NCI-H2029 treated with DMSO at 0.1 percent for 48 hours (cell line): ENCODE results near the gene MGLL.

Experiments
- DNase-seq: peaks from one replicate; lab custom pipeline; 2025; lab: John Stamatoyannopoulos, UW

MGLL gene

GRCh38 chr3:127812151-127812550 lies 10.2 kb downstream of the MGLL start:
- DNase-seq: no peak

GRCh38 chr3:127811717-127812116 lies 10.6 kb downstream of the MGLL start:
- no peak for DNase-seq

DNA sequence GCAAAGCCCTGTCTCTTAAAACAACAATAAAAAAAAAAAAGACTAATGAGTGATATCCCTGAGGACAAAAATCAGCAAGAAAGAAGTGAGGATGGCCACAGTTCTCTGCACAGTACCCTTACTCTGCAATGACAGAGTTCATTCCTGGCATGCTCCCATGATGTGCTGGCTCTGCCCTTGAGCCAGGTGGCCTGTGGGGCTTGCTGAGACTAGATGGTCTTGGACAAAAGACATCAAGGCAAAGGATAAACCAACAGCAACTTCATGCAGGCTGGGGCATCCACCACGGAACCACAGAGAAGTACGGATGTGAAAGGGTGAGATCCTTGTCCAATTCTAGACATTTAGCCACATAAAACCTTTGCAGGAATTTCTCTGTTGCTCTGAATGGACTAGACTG lies 12.7 kb downstream of the MGLL start:
- DNase-seq: no peak

DNA sequence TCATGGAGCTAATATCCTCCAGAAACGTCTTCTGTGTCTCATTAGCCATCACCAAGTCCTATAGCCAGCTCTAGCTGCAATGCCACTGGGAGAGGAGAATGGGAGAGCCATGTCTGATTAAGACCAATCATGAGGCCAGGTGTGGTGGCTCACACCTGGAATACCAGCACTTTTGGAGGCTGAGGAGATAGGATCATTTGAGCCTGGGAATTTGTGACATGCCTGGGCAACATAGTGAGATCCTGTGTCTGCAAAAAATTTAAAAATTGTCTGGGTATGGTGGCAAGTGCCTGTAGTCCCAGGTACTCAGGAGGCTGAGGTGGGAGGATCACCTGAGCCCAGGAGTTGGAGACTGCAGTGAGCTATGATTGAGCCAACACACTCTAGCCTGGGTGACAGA lies 13.1 kb downstream of the MGLL start:
- no peak for DNase-seq

GRCh38 chr3:127808197-127808596 lies 14.1 kb downstream of the MGLL start:
- no peak for DNase-seq

GRCh38 chr3:127805026-127805753 lies 17.1 kb downstream of the MGLL start:
- DNase-seq: no peak

DNA sequence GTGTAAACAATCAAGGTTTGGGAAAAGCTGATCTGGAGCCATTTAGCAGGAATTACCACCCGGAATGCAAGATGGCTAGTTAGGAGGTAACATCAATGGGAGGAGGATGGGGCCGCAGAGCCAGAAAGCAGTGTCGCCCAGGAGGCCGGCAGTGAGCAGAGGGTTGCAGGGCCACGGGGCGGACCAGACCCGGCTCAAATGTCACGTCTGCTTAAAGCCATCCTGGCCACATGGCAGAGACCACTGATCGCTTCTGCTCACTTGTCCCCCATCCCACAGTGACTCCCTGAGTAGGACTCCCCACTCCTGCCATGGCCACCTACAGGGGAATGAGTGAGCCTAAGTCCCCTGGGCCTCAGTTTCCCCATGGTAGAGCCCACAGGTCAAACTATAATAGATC lies 18.2 kb downstream of the MGLL start:
- no peak for DNase-seq

GRCh38 chr3:127803619-127804018 lies 18.7 kb downstream of the MGLL start:
- no peak for DNase-seq

DNA sequence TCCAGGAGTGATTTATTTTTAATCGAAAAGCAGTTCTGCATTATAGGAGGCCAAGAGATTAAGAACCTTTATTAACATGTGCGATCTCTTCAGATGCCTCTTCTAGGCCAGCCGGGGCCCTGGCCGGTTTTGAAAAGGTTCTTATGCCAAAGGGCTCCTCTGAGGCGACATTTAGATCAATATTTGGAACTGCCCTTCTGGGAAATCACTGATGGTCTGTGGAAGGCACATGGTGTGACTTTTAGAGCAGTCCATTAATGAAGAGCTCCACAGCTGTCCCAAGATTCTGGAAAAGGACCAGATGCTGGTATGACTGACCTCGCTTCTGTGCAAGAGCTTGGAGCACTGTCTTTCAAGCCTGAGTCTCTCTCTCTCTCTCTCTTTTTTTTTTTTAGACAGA lies 19.7 kb downstream of the MGLL start:
- no peak for DNase-seq

DNA sequence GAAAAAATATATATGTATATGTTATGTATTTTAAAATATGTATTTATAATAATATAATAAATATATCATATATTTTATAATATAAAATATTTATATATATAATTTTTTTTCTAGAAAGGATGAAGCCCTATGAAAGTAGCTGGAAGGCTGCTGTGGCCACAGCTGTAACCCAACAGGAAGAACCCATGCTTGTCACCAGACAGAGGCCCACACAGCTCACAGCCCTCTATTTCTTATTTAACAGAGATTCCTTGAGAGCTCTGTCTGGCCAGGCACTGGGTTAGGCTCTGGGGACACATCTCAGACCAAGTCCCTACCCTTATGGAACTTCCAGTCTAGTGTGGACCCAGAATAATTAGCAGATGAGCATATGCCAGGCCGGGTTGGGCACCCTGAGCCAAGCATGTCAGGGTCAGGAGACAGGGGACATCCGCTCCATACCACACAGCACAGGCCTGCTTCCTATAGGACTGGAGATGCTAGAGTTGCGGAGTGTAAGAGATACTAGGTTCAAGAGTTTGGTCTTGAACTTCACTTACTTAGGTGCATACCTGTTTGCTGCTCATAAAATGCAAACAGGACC lies 20.5 kb downstream of the MGLL start:
- no peak for DNase-seq

- DNase-seq: no peak
Measured at GRCh38 chr3:127800508-127800907, 21.8 kb downstream of the MGLL start.

GRCh38 chr3:127799476-127800222 lies 22.7 kb downstream of the MGLL start:
- no peak for DNase-seq

DNA sequence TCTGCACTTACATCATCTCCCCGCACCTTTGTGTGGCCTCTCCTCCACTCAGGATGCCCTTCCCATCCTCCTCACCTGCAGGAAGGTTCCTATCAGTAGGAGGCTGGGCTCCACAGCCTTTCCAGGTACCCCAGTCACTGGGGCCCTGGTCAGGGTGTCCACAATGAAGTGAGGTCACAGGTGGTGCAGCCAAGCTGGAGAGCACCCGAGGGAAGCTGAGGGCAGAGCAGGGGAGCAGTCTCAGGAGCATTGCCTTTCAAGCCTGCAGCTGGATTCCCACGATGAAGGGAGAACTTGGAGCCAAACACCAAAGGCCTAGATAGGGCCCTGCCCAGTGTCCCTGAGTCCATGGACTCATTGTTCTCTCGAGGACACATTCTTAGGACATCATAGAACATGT lies 23.6 kb downstream of the MGLL start:
- no peak for DNase-seq

DNA sequence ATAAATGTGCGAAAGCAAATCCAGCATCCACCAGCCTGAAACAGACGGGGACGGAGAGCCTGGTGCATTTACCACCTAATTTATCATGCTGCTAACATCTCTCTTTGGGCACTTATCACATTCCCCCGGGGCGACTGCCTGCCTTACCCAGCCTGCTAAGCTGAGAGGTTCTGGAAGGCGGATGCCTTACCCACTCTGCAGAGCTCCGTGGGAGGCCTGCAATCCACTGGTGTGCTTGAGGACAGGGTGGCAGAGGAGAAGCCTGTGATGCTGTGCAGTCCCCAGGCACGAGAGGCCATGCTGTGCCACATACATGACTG lies 25.5 kb downstream of the MGLL start:
- DNase-seq: no peak

DNA sequence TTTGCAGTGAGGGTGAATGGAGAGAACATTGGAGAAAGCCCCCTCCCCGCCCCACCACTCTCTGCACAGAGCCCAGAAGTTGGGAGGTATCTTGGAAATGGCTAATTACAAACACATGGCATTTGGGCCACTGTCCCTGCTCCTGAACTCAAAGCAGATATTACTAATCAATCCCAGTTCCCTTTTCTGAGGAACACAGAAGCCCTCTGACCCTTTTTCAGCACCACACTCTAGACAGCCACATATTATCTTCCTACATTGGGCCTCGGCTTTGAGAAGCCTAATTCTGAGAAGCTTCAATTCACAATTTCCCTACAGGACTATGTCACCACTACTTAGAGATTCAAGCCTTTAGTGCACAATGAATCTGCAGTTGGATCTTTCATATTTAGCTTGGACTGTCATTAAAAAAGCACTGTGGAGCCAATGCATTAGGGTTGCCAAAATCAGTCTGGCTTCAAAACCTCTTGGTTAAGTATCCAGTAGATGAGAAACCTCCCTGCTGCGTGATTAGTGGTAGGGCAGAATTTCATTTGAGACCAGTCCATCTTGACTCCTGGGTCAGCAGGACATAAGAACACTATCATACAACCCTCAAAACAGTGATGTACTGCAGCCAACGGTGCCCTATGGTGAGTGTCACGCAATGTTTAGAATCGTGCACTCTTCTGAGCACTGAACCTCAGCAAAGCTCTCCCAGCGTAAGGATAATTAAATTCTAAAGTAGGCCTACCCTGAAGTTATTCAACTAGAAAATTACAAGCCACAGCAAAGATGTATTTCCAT lies 26.1 kb downstream of the MGLL start:
- DNase-seq: no peak

DNA sequence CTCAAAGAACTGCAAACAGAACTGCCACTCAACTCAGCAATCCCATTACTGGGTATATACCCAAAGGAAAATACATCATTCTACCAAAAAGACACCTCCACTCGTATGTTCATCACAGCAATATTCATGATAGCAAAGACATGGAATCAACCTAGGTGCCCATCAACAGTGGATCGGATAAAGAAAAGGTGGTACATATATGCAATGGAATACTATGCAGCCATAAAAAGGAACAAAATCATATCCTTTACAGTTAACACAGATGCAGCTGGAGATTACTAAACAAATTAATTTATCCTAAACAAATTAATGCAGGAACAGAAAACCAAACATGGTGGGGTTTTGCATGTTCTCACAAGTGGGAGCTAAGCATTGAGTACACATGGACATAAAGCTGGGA lies 27.3 kb downstream of the MGLL start:
- DNase-seq: no peak

GRCh38 chr3:127794402-127794801 lies 27.9 kb downstream of the MGLL start:
- no peak for DNase-seq

GRCh38 chr3:127792541-127793292 lies 29.6 kb downstream of the MGLL start:
- DNase-seq: peak; percentile 16

DNA sequence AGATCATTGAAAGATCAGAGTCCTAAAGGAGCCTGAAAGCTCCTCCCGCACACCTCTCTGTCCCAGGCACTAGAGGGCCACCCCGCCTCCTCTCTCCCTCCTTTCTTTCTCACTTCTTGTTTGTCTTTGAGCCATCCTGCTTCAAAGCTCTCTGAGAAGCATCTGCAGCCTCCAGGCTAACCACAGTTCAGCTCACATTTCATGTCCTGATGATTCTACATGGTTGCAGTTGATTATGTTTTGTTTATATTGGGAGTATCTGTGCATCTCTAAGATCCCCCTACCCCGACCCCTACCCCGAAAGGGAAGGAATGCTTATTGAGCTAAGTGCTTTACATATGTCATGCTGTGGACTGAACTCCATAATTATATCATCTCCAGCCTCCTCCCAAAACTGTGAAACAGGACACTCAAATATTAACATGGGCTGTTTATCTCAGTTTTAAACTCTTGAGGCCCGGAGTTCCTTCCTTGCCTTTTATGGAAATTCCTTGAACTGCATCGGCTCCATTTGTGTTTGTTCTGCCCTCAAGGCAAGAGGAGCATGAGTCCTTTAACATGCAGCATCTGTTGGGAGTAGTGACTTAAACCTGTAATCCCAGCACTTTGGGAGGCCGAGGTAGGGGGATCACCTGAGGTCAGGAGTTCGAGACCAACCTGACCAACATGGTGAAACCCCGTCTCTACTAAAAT lies 30.9 kb downstream of the MGLL start:
- peak; percentile 41 for DNase-seq

GRCh38 chr3:127790882-127791183 lies 31.5 kb downstream of the MGLL start:
- no peak for DNase-seq
